Erythroblast (primary cell): ENCODE data around the gene TFAP2D.

ENCODE experiments used
- GATA1 ChIP-seq: IDR thresholded peaks from 2 replicates; pipeline ENCODE4 v1.6.1; 2011; ENCODE audit warnings: low read depth, mild to moderate bottlenecking, control low read depth, low read length, moderate library complexity
- POLR2A ChIP-seq: IDR thresholded peaks from 2 replicates; pipeline ENCODE4 v1.6.1; 2011; ENCODE audit warnings: mild to moderate bottlenecking, low read length

GRCh38 chr6:50822078-50822476, 108.8 kb downstream of the TFAP2D start:
- TF ChIP-seq POLR2A: no peak
- no peak for TF ChIP-seq GATA1
